ENCODE results near the gene DSCAML1. TPM values are rescaled to one million over a fixed set of nuclear protein-coding genes. Genes with fewer than 3 reads are reported as not detected.
A peak's percentile ranks its signal among the peaks of the same experiment; 100 is the strongest.

The DSCAML1 gene
- total RNA-seq, 1 experiment from 2014 or later: 0.90 TPM

- ChIA-PET CTCF (interaction anchor here (0.7 to 2.5 kb wide), 13 partner anchors 22 to 244 kb away, joined by 3 to 23 read pairs (median 5); no protein-coding TSS in a partner anchor), POLR2A (interaction anchor here (0.7 kb wide), 1 partner anchor 47 kb away, joined by 3 read pairs; no protein-coding TSS in a partner anchor)
- Mint-ChIP-seq H3K9me3 (0 out of 2 replicates have a peak, but pooled peaks cover 4% of the 10 kb centered on the region), H3K27ac (no peak overlapping the region), H3K27me3 (ENCODE audit: low read depth) (no peaks in the 10 kb centered on the region; the same call in 1 of the 2 replicates), H3K4me3 (no peak overlapping the region), H3K4me1 (no peaks in the 10 kb centered on the region; the same call in 1 of the 2 replicates), H3K36me3 (no peaks in the 10 kb centered on the region)
- no peak for TF ChIP-seq ZNF416 (CRISPR knock-in tag; IDR thresholded peaks at IDR 0.05)
- TF ChIP-seq ZNF423 (CRISPR knock-in tag; IDR thresholded peaks at IDR 0.05): no peak
- no peak for TF ChIP-seq E2F4 (CRISPR knock-in tag; IDR thresholded peaks at IDR 0.05; ENCODE audit: borderline replicate concordance, low read depth)
- no peak for TF ChIP-seq RELA (CRISPR knock-in tag; IDR thresholded peaks at IDR 0.05; ENCODE audit: borderline replicate concordance)
- no peak for TF ChIP-seq FOXK1 (CRISPR knock-in tag; IDR thresholded peaks at IDR 0.05)
- no peak for TF ChIP-seq ESRRA (CRISPR knock-in tag; IDR thresholded peaks at IDR 0.05; ENCODE audit: borderline replicate concordance)
- no peak for TF ChIP-seq NFATC4 (CRISPR knock-in tag; IDR thresholded peaks at IDR 0.05)
- no peak for TF ChIP-seq ZNF425 (CRISPR knock-in tag; conservative IDR thresholded peaks at IDR 0.05)
- no peak for TF ChIP-seq RORB (CRISPR knock-in tag; IDR thresholded peaks at IDR 0.05)
- no peak for TF ChIP-seq ZNF671 (CRISPR knock-in tag; IDR thresholded peaks at IDR 0.05)
- no peak for TF ChIP-seq SP1 (CRISPR knock-in tag; conservative IDR thresholded peaks at IDR 0.05)
- TF ChIP-seq SMAD4 (CRISPR knock-in tag; IDR thresholded peaks at IDR 0.05): no peak
- TF ChIP-seq PRRX2 (CRISPR knock-in tag; IDR thresholded peaks at IDR 0.05): no peak
- TF ChIP-seq CREB1 (CRISPR knock-in tag; IDR thresholded peaks at IDR 0.05): no peak
- TF ChIP-seq GTF2I (CRISPR knock-in tag; conservative IDR thresholded peaks at IDR 0.05): no peak
- TF ChIP-seq ZNF121 (CRISPR knock-in tag; IDR thresholded peaks at IDR 0.05): no peak
- no peak for TF ChIP-seq IRF1 (CRISPR knock-in tag; IDR thresholded peaks at IDR 0.05)
- no peak for TF ChIP-seq JUN (CRISPR knock-in tag; IDR thresholded peaks at IDR 0.05)
- peak; percentile 26 for DNase-seq (ENCODE audit: low spot score)
- ATAC-seq: peak; percentile 88
Measured at GRCh38 chr11:117565709-117566108, 231.3 kb downstream of the DSCAML1 start.

GRCh38 chr11:117564321-117564720, 232.7 kb downstream of the DSCAML1 start:
- Mint-ChIP-seq H3K4me1 (peaks cover 9% of the 10 kb centered on the region), H3K36me3 (no peaks in the 10 kb centered on the region), H3K4me3 (no peak overlapping the region), H3K27me3 (ENCODE audit: low read depth) (no peaks in the 10 kb centered on the region; the same call in 1 of the 2 replicates), H3K27ac (no peak overlapping the region), H3K9me3 (0 out of 2 replicates have a peak, but pooled peaks cover 1% of the 10 kb centered on the region)
- ATAC-seq (no peak), DNase-seq (ENCODE audit: low spot score) (no peak)
- CTCF ChIA-PET: interaction anchor here (2.5 kb wide), 1 partner anchor 138 kb away, joined by 23 read pairs; no protein-coding TSS in a partner anchor
- POLR2A ChIA-PET: no interaction called here
- TF ChIP-seq EMX1 (CRISPR knock-in tag; IDR thresholded peaks at IDR 0.05) (no peak), MLX (CRISPR knock-in tag; IDR thresholded peaks at IDR 0.05) (no peak), CBFB (CRISPR knock-in tag; IDR thresholded peaks at IDR 0.05; ENCODE audit: low read depth) (no peak), KAT7 (CRISPR knock-in tag; IDR thresholded peaks at IDR 0.05; ENCODE audit: borderline replicate concordance) (no peak), RELA (CRISPR knock-in tag; IDR thresholded peaks at IDR 0.05; ENCODE audit: borderline replicate concordance) (no peak), HMGA2 (CRISPR knock-in tag; IDR thresholded peaks at IDR 0.05) (no peak), ATF3 (CRISPR knock-in tag; conservative IDR thresholded peaks at IDR 0.05) (no peak), ZNF317 (CRISPR knock-in tag; IDR thresholded peaks at IDR 0.05; ENCODE audit: borderline replicate concordance, low read depth) (no peak), ELF4 (CRISPR knock-in tag; IDR thresholded peaks at IDR 0.05; ENCODE audit: low read depth) (no peak), HMGXB4 (CRISPR knock-in tag; IDR thresholded peaks at IDR 0.05) (no peak), ZBTB21 (CRISPR knock-in tag; IDR thresholded peaks at IDR 0.05; ENCODE audit: borderline replicate concordance) (no peak), MYBL2 (CRISPR knock-in tag; IDR thresholded peaks at IDR 0.05) (no peak), NFYB (CRISPR knock-in tag; conservative IDR thresholded peaks at IDR 0.05; ENCODE audit: low read depth) (no peak), ZNF671 (CRISPR knock-in tag; IDR thresholded peaks at IDR 0.05) (no peak), MAX (CRISPR knock-in tag; IDR thresholded peaks at IDR 0.05) (no peak), MXD4 (CRISPR knock-in tag; IDR thresholded peaks at IDR 0.05; ENCODE audit: borderline replicate concordance) (no peak)
